ENCODE results near the gene MPP3.

The MPP3 gene

GRCh38 chr17:43769859-43770258 is 63.1 kb downstream of the MPP3 start:
- DNase-seq: no peak

GRCh38 chr17:43769426-43769825 is 63.5 kb downstream of the MPP3 start:
- DNase-seq: no peak

- DNase-seq: no peak
Observed at GRCh38 chr17:43768943-43769342, 64.0 kb downstream of the MPP3 start.

- no peak for DNase-seq
Observed at GRCh38 chr17:43768382-43768781, 64.6 kb downstream of the MPP3 start.

GRCh38 chr17:43767713-43768059 is 65.3 kb downstream of the MPP3 start:
- no peak for DNase-seq

GRCh38 chr17:43767053-43767712 is 65.8 kb downstream of the MPP3 start:
- no peak for DNase-seq

- DNase-seq: no peak
Observed at GRCh38 chr17:43766413-43767052, 66.4 kb downstream of the MPP3 start.

GRCh38 chr17:43760254-43760852 is 72.6 kb downstream of the MPP3 start:
- peak; percentile 71 for DNase-seq

GRCh38 chr17:43759836-43760235 is 73.1 kb downstream of the MPP3 start:
- no peak for DNase-seq

- no peak for DNase-seq
Observed at GRCh38 chr17:43758497-43759174, 74.3 kb downstream of the MPP3 start, which contains the start of gene SOST. TSS of gene SOST (minus strand) at chr17:43758791. CDS start at chr17:43758741, 50 bp downstream.

- DNase-seq: no peak
Observed at GRCh38 chr17:43758086-43758485, 74.9 kb downstream of the MPP3 start.

- DNase-seq: no peak
Observed at GRCh38 chr17:43757171-43757660, 75.7 kb downstream of the MPP3 start.

GRCh38 chr17:43756201-43756600 is 76.7 kb downstream of the MPP3 start:
- no peak for DNase-seq

GRCh38 chr17:43755389-43755875 is 77.5 kb downstream of the MPP3 start:
- no peak for DNase-seq

GRCh38 chr17:43754947-43755346 is 78.0 kb downstream of the MPP3 start:
- no peak for DNase-seq

- DNase-seq: no peak
Observed at GRCh38 chr17:43753493-43754129, 79.3 kb downstream of the MPP3 start.
